HG03060 (cell line): ENCODE results near the gene SPRED2.

Experiments
- ATAC-seq: cut with Tn5 transposase; IDR thresholded peaks from one replicate; pipeline ENCODE4 v1.9.1; 2021; ENCODE audit warnings: low read depth, moderate number of reproducible peaks; ENCODE audit not compliant: unreplicated experiment

Gene SPRED2

DNA sequence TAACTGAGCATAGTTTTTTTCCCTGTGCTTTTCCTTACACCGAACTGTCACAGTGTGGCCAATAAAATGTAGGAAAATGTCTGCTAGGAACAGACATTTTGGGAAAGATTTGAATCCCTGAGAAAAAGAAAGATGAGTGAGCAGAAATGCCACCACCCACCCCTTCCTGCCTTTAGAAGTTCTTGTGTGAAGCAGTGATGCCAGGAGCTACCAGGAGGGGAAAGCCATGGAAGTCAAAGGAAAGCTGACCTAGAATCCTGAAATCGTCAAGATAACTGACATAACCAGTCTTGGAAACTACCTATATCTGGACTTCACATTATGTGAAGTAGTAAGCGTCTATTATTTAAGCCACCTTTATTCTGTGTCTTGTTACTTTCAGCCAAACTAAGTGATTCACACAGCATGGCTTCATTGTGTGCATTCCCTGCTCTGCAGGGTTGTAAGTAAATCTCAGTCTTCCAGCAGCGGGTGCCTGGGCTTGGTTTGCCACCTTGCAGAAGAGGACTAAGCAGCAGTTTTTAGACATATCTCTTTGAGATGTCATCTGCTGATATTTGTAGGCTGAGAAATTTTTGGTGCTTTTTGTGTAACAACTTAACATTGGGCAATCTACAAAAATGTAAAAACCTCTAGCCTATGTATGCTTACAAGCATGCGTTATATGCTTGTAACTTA lies 11.2 kb upstream of the SPRED2 start:
- no peak for ATAC-seq

DNA sequence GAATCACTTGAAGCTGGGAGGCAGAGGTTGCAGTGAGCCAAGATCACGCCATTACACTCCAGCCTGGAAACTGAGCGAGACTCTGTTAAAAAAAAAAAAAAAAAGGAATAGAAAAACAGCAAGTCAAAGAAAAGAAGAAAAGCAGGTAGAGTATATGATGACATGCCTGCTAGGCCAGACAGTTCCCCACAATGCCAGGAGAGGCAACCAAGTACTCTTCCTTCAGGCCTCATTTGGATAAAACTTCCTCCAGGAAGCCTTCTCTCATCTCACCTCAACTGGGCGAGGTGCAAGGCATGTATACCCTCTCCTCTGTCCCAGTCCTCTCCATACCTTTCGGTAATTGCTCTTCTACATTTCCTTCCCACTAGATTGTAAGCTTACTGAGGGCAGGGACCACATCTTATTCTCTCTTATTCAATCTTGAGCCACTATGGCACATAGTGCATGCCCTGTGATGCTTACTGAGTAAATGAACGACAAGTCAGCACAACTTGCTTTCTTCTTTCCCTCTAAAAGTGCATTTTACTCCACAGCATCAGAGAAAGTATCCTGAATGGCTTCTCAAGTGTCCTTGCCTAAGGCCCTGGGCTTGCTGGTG lies 10.1 kb upstream of the SPRED2 start:
- no peak for ATAC-seq

GRCh38 chr2:65438137-65438899 lies 5.9 kb upstream of the SPRED2 start:
- no peak for ATAC-seq

DNA sequence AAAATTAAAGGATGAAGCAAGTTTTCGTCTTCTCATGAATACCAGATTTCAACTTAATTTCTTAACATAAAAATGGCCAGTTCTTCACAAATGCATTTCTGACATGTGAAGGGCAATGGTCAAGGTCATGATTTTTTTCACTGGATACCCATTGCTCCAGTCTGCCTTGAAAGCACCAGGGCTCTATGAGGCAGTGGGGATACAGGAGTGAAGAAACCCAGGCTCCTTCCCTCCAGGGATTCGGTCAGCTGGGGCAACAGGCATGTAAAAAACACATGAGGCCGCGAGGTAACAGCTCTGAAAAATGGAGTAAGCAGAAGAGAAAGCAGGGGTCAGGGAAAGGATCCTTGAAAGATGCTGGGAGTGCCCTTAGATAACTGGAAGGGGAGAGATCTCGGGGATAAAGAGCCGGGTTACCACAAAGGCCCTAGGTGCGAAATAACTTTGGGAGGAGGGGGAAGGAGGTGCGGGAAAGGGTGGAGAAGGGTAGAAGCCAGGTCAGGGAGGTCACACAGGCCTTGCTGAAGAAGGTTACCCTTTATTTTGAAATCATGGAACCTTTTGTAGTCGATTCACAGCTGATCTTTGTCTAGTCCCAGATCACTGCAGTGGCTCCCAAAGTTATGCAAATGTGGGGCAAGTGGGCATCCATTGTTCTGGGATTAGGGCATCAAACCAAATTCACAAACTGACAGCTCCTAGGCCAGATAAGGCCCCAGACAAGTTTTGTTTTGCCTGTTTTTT lies 5.2 kb upstream of the SPRED2 start:
- no peak for ATAC-seq

DNA sequence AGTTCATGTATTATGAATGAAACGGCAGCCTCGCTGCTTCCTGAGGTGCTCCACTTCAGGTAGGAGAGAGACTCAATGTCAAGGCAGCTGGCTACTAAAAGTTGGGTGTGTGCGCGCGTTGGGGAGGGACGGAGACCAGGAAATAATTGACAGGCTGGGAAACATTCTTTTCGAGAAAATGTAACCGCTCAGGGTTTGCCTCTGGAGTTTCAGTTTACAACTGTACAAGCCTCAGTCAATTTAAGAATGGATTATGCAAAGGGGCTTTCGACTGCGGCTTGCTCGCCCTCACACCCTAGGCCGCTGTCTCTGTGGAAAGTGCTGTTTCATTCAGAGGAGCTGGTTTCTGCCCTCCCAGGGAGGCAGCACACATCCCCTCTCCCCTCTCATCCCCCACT lies 4.4 kb upstream of the SPRED2 start:
- ATAC-seq: peak; percentile 72

DNA sequence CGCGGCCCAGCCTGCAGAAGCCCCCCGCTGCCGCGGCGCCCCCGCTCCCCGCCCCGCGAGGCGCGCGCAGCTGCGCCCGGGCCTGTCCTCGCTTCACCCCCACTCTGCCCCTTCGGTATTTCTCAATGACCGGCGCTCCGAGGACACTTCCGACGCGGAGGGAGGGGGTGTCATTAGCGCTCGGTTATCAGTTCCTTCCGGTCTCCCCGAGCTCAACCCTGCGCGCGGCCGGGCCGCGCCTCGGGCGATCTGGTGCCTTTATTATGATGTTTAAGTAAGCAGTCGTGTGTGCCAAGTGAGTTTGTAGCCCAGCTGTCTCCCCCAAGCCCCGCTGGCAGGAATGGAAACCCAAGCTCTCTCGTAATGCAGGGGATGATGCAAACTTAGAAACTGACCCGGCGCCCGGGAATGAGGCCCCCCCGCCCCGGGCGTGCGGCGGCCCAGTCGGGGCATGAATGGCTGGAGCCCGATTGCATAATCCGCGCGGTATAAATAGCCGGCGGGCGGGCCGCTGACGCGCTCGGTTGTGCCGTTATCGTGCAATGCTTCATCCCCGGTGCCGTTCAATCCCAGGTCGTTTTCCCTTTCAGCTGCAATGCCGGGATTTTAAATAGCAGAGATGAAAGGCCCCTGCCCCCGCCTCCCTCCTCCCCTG lies 3.9 kb upstream of the SPRED2 start:
- no peak for ATAC-seq

DNA sequence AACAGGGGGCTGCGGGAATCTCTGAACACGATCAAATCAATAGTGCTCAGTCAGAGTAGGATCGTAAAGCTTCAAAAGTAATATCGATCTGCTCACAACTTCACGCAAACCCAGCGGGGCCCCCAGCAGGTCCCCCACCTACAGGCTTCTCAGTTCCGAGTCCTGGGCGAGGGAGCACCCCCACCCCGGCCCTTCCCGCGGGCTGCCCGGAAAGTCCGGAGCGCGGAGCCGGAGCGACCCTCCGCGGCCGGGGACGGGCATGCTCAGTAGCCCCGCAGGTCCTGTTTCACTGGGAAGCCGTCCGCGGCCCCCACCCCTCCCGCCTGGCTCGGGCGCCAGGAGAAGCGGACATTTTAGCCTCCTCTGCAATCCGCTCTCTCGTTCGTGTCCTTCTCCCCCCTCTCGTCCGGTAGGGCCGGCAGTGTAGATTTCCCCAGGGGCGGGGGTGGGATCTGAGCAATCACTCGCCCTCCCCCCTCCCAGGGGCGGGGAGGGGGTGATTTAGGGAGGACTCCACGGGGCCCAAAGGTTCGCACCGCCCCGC lies 3.3 kb upstream of the SPRED2 start:
- no peak for ATAC-seq

DNA sequence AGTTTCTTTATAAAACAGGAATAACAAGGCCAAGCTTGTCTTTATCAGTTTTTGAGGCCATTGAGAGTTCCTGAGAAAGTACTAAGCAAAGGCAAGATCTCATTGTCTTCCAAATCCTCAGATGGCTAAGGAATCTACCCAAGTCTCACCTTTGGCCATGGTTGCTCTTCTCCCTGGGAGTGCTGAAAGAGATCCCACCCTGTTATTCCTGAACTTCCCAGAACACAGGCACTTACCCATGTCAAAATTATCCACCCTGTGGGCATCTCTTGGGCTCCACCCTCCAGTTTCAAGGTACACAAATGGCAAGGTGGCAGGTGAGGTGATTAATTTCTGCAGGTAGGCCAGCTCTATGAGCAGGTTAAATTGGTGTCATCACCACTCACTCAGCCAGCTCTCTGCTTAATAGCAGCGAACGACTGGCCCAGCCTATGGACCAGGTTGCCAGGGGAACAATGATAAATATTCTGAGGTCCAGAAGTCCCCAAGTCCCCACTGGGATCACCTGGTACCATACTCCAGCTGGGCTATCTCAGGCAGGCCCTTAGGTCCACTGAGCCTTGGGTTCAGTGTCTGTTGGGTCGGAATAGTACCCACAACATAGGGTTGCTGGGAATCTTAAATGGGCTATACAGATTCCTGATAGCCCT lies 2.3 kb upstream of the SPRED2 start:
- no peak for ATAC-seq

GRCh38 chr2:65431421-65432226 lies 775 bp downstream of the SPRED2 start:
- ATAC-seq: no peak

GRCh38 chr2:65430603-65431420 lies 1.6 kb downstream of the SPRED2 start:
- no peak for ATAC-seq

DNA sequence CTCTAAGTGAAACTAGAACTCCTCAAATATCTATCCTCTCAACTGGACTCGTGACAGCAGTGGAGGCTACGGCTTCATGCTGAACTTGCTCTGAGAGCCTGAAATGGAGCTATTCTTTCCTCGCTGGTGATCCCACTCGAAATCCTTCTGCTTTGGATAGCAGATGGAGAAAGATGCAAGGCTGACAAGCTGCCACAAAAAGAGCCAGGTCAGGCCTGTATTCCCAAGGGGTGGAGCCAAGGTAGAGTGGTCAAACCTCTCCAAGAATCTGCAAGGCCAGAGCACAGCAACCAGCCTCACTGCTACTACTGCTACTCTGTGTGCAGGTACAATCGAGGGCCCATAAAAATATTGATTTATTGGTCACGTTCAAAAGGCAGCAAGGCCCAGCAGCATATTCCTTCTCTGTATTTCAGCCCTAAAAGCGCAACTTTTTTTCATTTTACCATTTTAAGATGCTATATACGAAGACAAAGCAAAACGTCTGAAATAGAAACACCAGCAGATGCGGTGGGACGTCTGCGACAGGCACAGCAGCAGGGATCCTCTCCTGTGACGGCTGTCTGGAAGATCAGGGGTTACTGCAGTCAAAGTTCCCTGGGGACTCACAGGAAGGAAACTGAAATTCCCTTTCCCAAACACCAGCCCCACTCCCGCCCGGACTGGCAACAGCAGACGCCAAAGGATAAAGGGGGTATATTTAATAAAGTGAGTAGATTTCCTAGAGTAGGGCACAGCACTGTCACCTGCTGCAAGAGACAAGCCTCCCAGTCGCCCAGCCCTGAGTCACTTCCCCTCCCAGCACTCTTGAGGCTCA lies 2.4 kb downstream of the SPRED2 start:
- no peak for ATAC-seq

DNA sequence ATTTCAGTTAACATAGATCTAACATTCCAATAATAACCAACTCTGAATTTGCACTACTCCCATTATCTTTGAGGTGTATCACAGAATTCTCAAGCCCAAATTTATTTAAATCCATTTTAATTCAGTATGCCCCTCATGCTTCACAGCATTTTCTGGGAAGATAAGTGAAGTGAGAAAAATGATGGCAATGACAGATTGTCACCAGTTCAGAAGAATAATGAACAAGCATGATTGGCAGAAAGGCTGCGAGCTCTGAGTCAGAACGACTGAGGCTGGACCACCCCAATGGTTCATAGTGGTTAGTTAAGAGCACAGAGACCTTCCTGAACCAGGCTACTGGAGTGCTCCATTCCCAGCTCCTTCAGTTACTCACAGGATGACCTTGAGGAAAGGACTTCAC lies 4.9 kb downstream of the SPRED2 start:
- no peak for ATAC-seq

GRCh38 chr2:65425276-65425675 lies 7.1 kb downstream of the SPRED2 start:
- ATAC-seq: no peak

DNA sequence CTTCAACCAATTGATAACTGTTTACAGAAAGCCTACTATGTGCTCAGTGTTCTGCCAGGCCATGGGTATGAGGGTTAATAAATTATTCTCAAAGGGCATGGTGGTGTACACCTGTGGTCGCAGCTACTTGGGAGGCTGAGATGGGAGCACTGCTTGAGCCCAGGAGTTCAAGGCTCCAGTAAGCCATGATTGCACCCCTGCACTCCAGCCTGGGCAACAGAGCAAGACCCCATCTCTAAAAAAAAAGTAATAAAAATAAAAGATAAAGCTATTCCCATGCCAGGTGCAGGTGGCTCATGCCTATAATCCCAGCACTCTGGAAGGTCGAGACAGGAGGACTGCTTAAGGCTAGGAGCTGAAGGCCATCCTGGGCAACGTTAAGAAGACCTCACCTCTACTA lies 8.0 kb downstream of the SPRED2 start:
- no peak for ATAC-seq

DNA sequence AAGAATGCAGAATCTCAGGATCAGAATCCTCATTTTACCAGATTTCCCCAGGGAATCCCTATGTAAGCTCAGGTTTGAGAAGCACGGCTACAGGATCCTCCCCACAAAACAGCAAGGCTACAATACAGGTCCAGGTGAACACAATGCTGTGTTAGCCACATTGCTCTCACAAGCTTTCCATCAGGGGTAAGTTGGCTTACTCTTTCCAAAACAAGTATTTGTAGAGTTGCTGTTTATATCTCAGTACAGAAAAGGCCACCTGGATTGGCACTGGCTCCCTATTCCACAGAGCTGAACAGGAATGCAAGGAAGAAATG lies 11.0 kb downstream of the SPRED2 start:
- no peak for ATAC-seq

DNA sequence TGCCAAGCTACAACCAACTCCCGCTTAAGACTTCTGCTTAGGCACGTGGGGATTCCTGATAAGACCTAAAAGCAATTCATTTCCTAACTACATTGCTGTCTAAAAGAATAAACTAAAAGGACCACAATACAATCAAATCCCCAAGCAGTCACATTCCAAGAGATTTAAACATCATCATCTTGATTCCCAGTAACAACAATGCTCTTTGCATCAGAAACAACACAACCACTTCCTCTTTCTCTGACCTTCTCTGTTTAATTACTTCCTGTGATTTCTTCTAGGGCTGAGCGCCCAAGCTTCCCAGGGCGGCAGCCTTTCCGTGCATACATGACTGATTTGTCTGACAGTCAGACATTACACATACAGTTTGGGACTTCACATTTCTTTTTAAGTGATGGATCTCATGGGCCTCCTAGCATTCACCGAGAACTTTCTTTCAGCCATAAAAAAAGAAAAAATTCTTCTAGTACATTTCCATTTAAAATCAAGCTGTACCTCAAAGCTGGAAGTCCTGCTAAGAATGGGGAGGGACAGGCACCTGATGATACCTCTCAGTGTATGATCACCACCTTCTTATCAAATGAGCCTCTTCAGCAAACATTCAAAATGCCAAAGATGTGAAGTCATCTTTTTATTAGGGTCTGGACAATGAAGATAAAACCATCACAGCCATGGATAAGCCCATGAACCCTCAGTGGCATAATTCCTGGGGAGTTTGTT lies 11.5 kb downstream of the SPRED2 start:
- peak; percentile 42 for ATAC-seq

GRCh38 chr2:65417509-65418085 lies 14.8 kb downstream of the SPRED2 start:
- no peak for ATAC-seq
